ACC112 (cell line): Measurements from ENCODE around the gene SDCCAG8.
A peak's percentile ranks its signal among the peaks of the same experiment; 100 is the strongest.

Source experiments
- H2AFZ ChIP-seq: fragments of 200-600 bp; sonication (generic); one replicate; pipeline ENCODE4 v1.6.0; 2017; ENCODE audit warnings: antibody characterized with exemption, low read length; ENCODE audit not compliant: unreplicated experiment
- H3K27ac ChIP-seq: fragments of 200-600 bp; sonication (generic); 2 replicates; pipeline ENCODE4 v1.5.1; 2014; ENCODE audit warnings: low read depth, mild to moderate bottlenecking, antibody characterized with exemption, low read length, moderate library complexity
- H3K27me3 ChIP-seq: fragments of 200-600 bp; sonication (generic); 2 replicates; pipeline ENCODE4 v1.6.1; 2014; ENCODE audit warnings: mild to moderate bottlenecking, antibody characterized with exemption, low read length, moderate library complexity, mixed read lengths; ENCODE audit not compliant: insufficient read depth
- H3K36me3 ChIP-seq: fragments of 200-600 bp; sonication (generic); 2 replicates; pipeline ENCODE4 v1.6.1; 2016; ENCODE audit warnings: mild to moderate bottlenecking, antibody characterized with exemption, low read length, moderate library complexity, mixed read lengths; ENCODE audit not compliant: insufficient read depth
- H3K4me1 ChIP-seq: fragments of 200-600 bp; sonication (generic); one replicate; pipeline ENCODE4 v1.6.1; 2016; ENCODE audit warnings: low read length, mixed read lengths; ENCODE audit not compliant: insufficient read depth, unreplicated experiment, control insufficient read depth
- H3K4me3 ChIP-seq: fragments of 200-600 bp; sonication (generic); 2 replicates; pipeline ENCODE4 v1.5.1; 2014; ENCODE audit warnings: mild to moderate bottlenecking, low read depth, low read length
- H3K79me2 ChIP-seq: fragments of 200-600 bp; sonication (generic); one replicate; pipeline ENCODE4 v1.6.0; 2016; ENCODE audit warnings: low read length; ENCODE audit not compliant: control insufficient read depth, unreplicated experiment, insufficient read depth

Gene SDCCAG8

DNA sequence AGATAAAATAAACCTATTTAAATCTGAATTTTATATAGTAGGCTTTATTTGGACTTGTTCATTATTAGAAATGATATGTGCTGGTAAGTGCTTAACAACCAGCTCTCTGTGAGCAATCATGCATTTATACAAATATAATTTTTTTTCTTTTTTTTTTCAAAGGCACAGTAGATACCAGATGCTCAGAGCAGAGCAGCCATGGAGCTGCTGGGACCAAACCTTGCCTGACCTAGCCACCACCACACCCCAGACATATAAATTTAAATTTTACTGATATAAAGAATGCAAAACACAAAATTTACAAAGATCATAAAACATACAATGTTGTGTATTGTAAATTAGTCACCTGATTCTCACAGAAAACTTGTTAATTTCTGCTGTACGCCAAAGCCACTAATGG, 290.6 kb downstream of the SDCCAG8 start:
- Histone ChIP-seq H3K79me2 (no peaks in the 10 kb centered on the region), H3K27me3 (no peaks in the 10 kb centered on the region), H2AFZ (no peak overlapping the region), H3K27ac (no peak overlapping the region), H3K36me3 (peaks cover 6% of the 10 kb centered on the region; the same call in 1 of the 2 replicates), H3K4me3 (no peak overlapping the region), H3K4me1 (peaks cover 27% of the 10 kb centered on the region)

DNA sequence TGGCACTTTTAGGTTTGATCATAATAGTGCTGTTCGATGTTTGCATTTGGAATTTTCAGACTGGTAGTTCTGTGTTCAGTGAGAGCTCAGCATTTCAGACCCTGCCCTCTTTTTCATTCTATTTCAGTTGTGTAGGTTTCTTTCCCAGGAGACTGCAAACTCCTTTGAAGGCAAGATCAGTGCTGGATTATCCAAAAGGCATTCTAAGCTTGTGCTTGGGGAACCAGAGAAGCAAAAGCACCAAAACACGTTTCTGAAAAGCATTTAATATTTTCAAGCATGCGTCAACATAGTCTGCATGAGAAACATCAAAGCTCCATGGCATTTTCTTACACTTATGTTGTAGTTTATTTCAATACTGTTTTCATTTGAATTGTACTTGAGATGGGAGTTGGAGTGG, 292.1 kb downstream of the SDCCAG8 start:
- H3K36me3 ChIP-seq: peaks cover 3% of the 10 kb centered on the region
- H3K4me1 ChIP-seq: peaks cover 27% of the 10 kb centered on the region
- no peak overlapping the region for H3K27ac ChIP-seq
- no peak overlapping the region for H2AFZ ChIP-seq
- H3K4me3 ChIP-seq: no peak overlapping the region
- no peaks in the 10 kb centered on the region for H3K27me3 ChIP-seq
- H3K79me2 ChIP-seq: no peaks in the 10 kb centered on the region

DNA sequence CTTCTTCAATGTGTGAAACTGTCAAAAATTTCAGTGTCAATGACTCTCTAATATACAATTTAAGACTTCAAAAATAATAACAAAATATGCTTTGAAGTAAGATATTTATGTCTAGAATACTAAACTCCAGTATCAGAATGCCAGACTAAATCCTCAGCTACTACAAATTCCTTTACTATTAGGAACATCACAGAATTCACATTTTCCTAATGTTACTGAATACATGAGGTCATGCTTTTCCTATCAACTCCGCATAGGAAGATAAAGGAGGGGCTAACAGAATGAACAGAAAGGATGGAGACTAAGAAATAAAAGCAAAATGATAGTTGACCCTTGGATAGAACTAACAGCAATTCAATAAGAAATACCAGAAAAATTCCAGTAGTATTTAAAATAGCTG, 292.7 kb downstream of the SDCCAG8 start:
- H3K4me3 ChIP-seq: no peak overlapping the region
- H3K27ac ChIP-seq: peak overlapping the region; percentile 68
- H3K4me1 ChIP-seq: peaks cover 27% of the 10 kb centered on the region
- H3K27me3 ChIP-seq: no peaks in the 10 kb centered on the region
- no peaks in the 10 kb centered on the region; the same call in 1 of the 2 replicates for H3K36me3 ChIP-seq
- peak overlapping the region; percentile 28 for H2AFZ ChIP-seq
- no peaks in the 10 kb centered on the region for H3K79me2 ChIP-seq

DNA sequence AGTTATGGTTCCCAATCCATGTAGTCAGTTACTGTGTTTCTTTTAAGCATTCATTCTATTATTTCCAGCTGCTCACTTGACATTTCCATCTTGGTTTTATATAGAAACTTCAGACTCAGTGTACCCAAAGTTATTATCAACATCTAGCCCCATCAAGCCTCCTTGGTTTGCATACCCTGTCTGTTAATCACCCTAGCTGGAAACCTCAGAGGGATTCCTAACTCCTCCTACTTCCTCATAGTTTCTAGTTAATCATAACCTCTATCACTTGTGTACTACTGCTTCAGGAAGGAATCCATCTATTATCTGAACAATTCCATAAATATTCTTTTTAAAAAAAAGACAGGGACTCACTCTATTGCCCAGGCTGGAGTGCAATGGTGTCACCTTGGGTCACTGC, 293.3 kb downstream of the SDCCAG8 start:
- Histone ChIP-seq H3K36me3 (no peaks in the 10 kb centered on the region; the same call in 1 of the 2 replicates), H3K27me3 (no peaks in the 10 kb centered on the region), H3K4me1 (peaks cover 27% of the 10 kb centered on the region), H3K79me2 (no peaks in the 10 kb centered on the region), H2AFZ (peak overlapping the region; percentile 28), H3K27ac (peak overlapping the region; percentile 68), H3K4me3 (peak overlapping the region; percentile 38; the same call in 1 of the 2 replicates)
